OCI-LY7 (cell line): ENCODE data around the gene MAMDC2. TPM values are rescaled to one million over a fixed set of nuclear protein-coding genes. Genes with fewer than 3 reads are reported as not detected.

Experiments
- BruUV-seq: library from RNA; stranded (reverse); fragments of 400-500 nt; replicated peaks from 2 replicates; lab custom pipeline; 2021; lab: Mats Ljungman, UMichigan
- CTCF ChIA-PET: fragments of 300-600 bp; sonication (Branson Sonifier 250); formaldehyde crosslinking; loops from one replicate; lab custom pipeline; 2022; ENCODE audit warnings: antibody characterized with exemption; ENCODE audit not compliant: unreplicated experiment; lab: Charles Lee
- POLR2A ChIA-PET: fragments of 300-600 bp; sonication (Branson Sonifier 250); formaldehyde crosslinking; loops from one replicate; lab custom pipeline; 2022; ENCODE audit warnings: antibody characterized with exemption; lab: Charles Lee
- DNase-seq: peaks from one replicate; pipeline ENCODE4 v3.0.0-alpha.2; 2015; ENCODE audit warnings: low spot score
- H2AFZ ChIP-seq: fragments of 200-600 bp; sonication (generic), shearing (Covaris generic); 2 replicates; pipeline ENCODE4 v1.6.1; 2014; ENCODE audit warnings: mild to moderate bottlenecking, antibody characterized with exemption, low read length, moderate library complexity
- H3K27ac ChIP-seq: fragments of 200-600 bp; sonication (generic); 2 replicates; pipeline ENCODE4 v1.5.1; 2014; ENCODE audit warnings: mixed run types, low read depth, mild to moderate bottlenecking, moderate library complexity, low read length, inconsistent platforms; ENCODE audit not compliant: poor library complexity, severe bottlenecking
- H3K36me3 ChIP-seq: fragments of 200-600 bp; sonication (generic); 2 replicates; pipeline ENCODE4 v1.6.1; 2014; ENCODE audit warnings: mild to moderate bottlenecking, antibody characterized with exemption, low read length, moderate library complexity, mixed read lengths; ENCODE audit not compliant: insufficient read depth
- H3K4me1 ChIP-seq: fragments of 200-600 bp; sonication (generic); 2 replicates; pipeline ENCODE4 v1.5.1; 2014; ENCODE audit warnings: mild to moderate bottlenecking, low read length; ENCODE audit not compliant: insufficient read depth, poor library complexity, severe bottlenecking
- H3K4me2 ChIP-seq: fragments of 200-600 bp; sonication (generic); 2 replicates; pipeline ENCODE4 v1.6.1; 2014; ENCODE audit warnings: mild to moderate bottlenecking, low read length
- H3K4me3 ChIP-seq: fragments of 200-600 bp; sonication (generic); 2 replicates; pipeline ENCODE4 v1.5.1; 2014; ENCODE audit warnings: mild to moderate bottlenecking, low read depth, low read length; ENCODE audit not compliant: poor library complexity, severe bottlenecking
- H3K79me2 ChIP-seq: fragments of 200-600 bp; sonication (generic); 2 replicates; pipeline ENCODE4 v1.6.1; 2016; ENCODE audit warnings: low read depth, mild to moderate bottlenecking, low read length, moderate library complexity, mixed read lengths; ENCODE audit not compliant: insufficient read depth
- H3K9me2 ChIP-seq: fragments of 200-600 bp; sonication (generic); 2 replicates; pipeline ENCODE4 v1.6.1; 2016; ENCODE audit warnings: mild to moderate bottlenecking, low read length, mixed read lengths; ENCODE audit not compliant: insufficient read depth
- H3K9me3 ChIP-seq: fragments of 200-600 bp; sonication (generic); 2 replicates; pipeline ENCODE4 v1.6.1; 2014; ENCODE audit warnings: mild to moderate bottlenecking, mixed run types, low read length, mixed read lengths
- H4K20me1 ChIP-seq: fragments of 200-600 bp; sonication (generic); 2 replicates; pipeline ENCODE4 v1.6.1; 2014; ENCODE audit warnings: mild to moderate bottlenecking, antibody characterized with exemption, low read length, moderate library complexity, mixed read lengths; ENCODE audit not compliant: insufficient read depth
- CTCF ChIP-seq: fragments of 200-600 bp; sonication (generic); conservative IDR thresholded peaks from 2 replicates; pipeline ENCODE4 v1.5.1; 2014; ENCODE audit warnings: mild to moderate bottlenecking, antibody characterized with exemption, low read length, moderate library complexity, mixed read lengths
- EZH2phosphoT487 ChIP-seq: fragments of 200-600 bp; sonication (generic); IDR thresholded peaks from 2 replicates; pipeline ENCODE4 v1.6.1; 2018; ENCODE audit warnings: low read depth, borderline replicate concordance, mild to moderate bottlenecking, mixed run types, antibody characterized with exemption, low read length, moderate library complexity, mixed read lengths
- intact Hi-C: fragments of 100-400 bp; cut with micrococcal nuclease; formaldehyde crosslinking; loops from one replicate; pipeline ENCODE4 v1.10.0; 2022; ENCODE audit not compliant: unreplicated experiment
- total RNA-seq, 2 experiments: library from RNA; depleted of rRNA in 1 of 2; stranded (reverse); fragments of >200 nt in 1 of 2; shearing (Covaris generic) in 1 of 2; gene quantifications; 2 replicates each; pipeline ENCODE4 v1.2.3, GENCODE V29; 2014 to 2022

Gene MAMDC2
- total RNA-seq, 2 experiments from 2014 or later, result not detected

- DNase-seq, result no peak
- TF ChIP-seq CTCF (no peak), EZH2phosphoT487 (no peak)
- no peaks in the 10 kb centered on the region for H3K4me1 ChIP-seq
- no TSS peak for BruUV-seq
- no peaks in the 10 kb centered on the region for H3K9me3 ChIP-seq
- H3K4me2 ChIP-seq, result no peak overlapping the region
- H3K9me2 ChIP-seq, result no peaks in the 10 kb centered on the region
- ChIA-PET POLR2A (no interaction called here), CTCF (no interaction called here)
- no peak overlapping the region for H3K4me3 ChIP-seq
- no peaks in the 10 kb centered on the region for H3K79me2 ChIP-seq
- no peaks in the 10 kb centered on the region for H4K20me1 ChIP-seq
- no peak overlapping the region for H3K27ac ChIP-seq
- H3K36me3 ChIP-seq, result no peaks in the 10 kb centered on the region
- no peak overlapping the region for H2AFZ ChIP-seq
- intact Hi-C loops, result no loop called here
Measured at GRCh38 chr9:70125621-70126263, 82.1 kb downstream of the MAMDC2 start.

GRCh38 chr9:70127036-70127435 is 83.4 kb downstream of the MAMDC2 start:
- Histone ChIP-seq H3K27ac (no peak overlapping the region), H3K9me2 (no peaks in the 10 kb centered on the region), H3K36me3 (no peaks in the 10 kb centered on the region), H3K79me2 (no peaks in the 10 kb centered on the region), H3K4me1 (no peaks in the 10 kb centered on the region), H4K20me1 (no peaks in the 10 kb centered on the region), H3K9me3 (no peaks in the 10 kb centered on the region), H2AFZ (no peak overlapping the region), H3K4me2 (no peak overlapping the region), H3K4me3 (no peak overlapping the region)
- no peak for DNase-seq
- CTCF ChIA-PET, result no interaction called here
- no TSS peak for BruUV-seq
- POLR2A ChIA-PET, result no interaction called here
- TF ChIP-seq CTCF (no peak), EZH2phosphoT487 (no peak)
- intact Hi-C loops, result no loop called here
